Measurements from ENCODE around the gene C4orf51. TPM values are rescaled to one million over a fixed set of nuclear protein-coding genes. Genes with fewer than 3 reads are reported as not detected.
"Not testable (repeated sequence)": the region's sequence is repeated elsewhere in the genome, so short reads cannot be mapped to it uniquely, and the experiment has no call there.

Gene C4orf51
- total and polyA plus RNA-seq, 2 of the 8 experiments (the other 6 are each of a cell fraction or from before 2014, with no cell fraction given) = 0.54 TPM; not detected in 1

DNA sequence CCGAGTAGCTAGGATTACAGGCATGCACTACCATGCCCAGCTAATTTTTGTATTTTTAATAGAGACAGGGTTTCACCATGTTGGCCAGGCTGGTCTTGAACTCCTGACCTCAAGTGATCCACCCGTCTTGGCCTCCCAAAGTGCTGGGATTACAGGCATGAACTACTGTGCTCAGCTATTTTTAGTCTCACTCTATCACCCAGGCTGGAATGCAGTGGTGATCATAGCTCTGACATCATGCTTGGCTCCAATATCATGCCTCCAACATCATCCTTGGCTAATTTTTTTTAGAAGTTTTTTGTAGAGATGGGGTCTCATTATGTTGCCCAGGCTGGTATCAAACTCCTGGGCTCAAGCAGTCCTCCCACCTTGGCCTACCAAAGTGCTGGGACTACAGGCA, 39.7 kb upstream of the C4orf51 start:
- H4K20me1 ChIP-seq (replicated peaks in 1 of 2; ENCODE audit: control insufficient read depth in 1 of 2, insufficient read depth in 2 of 2, low read length in 2 of 2); H3K18ac ChIP-seq (ENCODE audit: extremely low read depth, low read length); H3K23me2 ChIP-seq (ENCODE audit: low read depth, low read length); H3K56ac ChIP-seq (replicated peaks; ENCODE audit: insufficient read length, low read depth, low read length); H3K27me3 ChIP-seq (replicated peaks in 1 of 4; ENCODE audit: control insufficient read depth in 3 of 4, extremely low read depth in 1 of 4, insufficient read depth in 3 of 4, low read length in 3 of 4); H3K4me1 ChIP-seq (replicated peaks in 1 of 4; ENCODE audit: control insufficient read depth in 3 of 4, insufficient read depth in 4 of 4, low read length in 3 of 4); H3K27ac ChIP-seq (ENCODE audit: low read depth, low read length); H2BK5ac ChIP-seq (ENCODE audit: low read depth, low read length); H3K79me2 ChIP-seq (ENCODE audit: control insufficient read depth in 1 of 2, insufficient read depth in 2 of 2, low read length in 2 of 2); H3K4me2 ChIP-seq (ENCODE audit: insufficient read depth in 1 of 2, low read depth in 2 of 2, low read length in 2 of 2); H3K9me3 ChIP-seq (ENCODE audit: insufficient read depth in 2 of 2, low read depth in 1 of 2, low read length in 1 of 2); H4K91ac ChIP-seq (replicated peaks; ENCODE audit: insufficient read length, low read length); FAIRE-seq; DNase-seq (ENCODE audit: low read depth in 1 of 2, low spot score in 2 of 2); H3K4ac ChIP-seq (replicated peaks; ENCODE audit: insufficient read length, low read depth, low read length); H2BK120ac ChIP-seq (replicated peaks; ENCODE audit: low read depth, low read length); H3K79me1 ChIP-seq (ENCODE audit: low read depth, low read length); H2BK20ac ChIP-seq (ENCODE audit: low read length); H3K9ac ChIP-seq (replicated peaks in 1 of 4; ENCODE audit: extremely low read depth in 1 of 4, low read depth in 3 of 4, low read length in 3 of 4); H2BK12ac ChIP-seq (ENCODE audit: low read depth, low read length); H3K14ac ChIP-seq (ENCODE audit: insufficient read length); H3K36me3 ChIP-seq (ENCODE audit: control insufficient read depth in 2 of 4, insufficient read depth in 4 of 4, low read length in 3 of 4); H2BK15ac ChIP-seq (ENCODE audit: low read length); H2AK5ac ChIP-seq (ENCODE audit: low read depth, low read length); POLR2A ChIA-PET (ENCODE audit: partially characterized antibody); H4K5ac ChIP-seq (ENCODE audit: insufficient read length, low read depth, low read length); H2AFZ ChIP-seq (ENCODE audit: low read length); H3K23ac ChIP-seq (ENCODE audit: insufficient read length); H3K4me3 ChIP-seq (ENCODE audit: extremely low read depth in 1 of 4, insufficient read depth in 2 of 4, low read depth in 3 of 4, low read length in 4 of 4); H4K8ac ChIP-seq (ENCODE audit: extremely low read depth, insufficient read depth, low read length): not testable (repeated sequence)
- 92% methylated on average over 2 of the region's 2 CpGs; no CpG with 5 or more reads in 1 of the 2 experiments for WGBS, 2 experiments (ENCODE audit: extremely low coverage in 1 of 2, insufficient coverage in 1 of 2, insufficient read length in 1 of 2, insufficient replicate concordance in 2 of 2, low coverage in 1 of 2, low lambda C conversion rate in 2 of 2, missing lambda C conversion rate in 1 of 2)
- CTCF ChIA-PET (ENCODE audit: partially characterized antibody) = interaction anchor here (0.8 to 1.0 kb wide), 2 partner anchors 18 to 51 kb away, joined by 3 to 5 read pairs; no protein-coding TSS in a partner anchor

All from H1 (cell line).